Measurements from ENCODE around the gene NPS. TPM values are rescaled to one million over a fixed set of nuclear protein-coding genes. Genes with fewer than 3 reads are reported as not detected.

The NPS gene
- total RNA-seq: not detected

- no peak within 1 kb of the TSS for H3K4me3 ChIP-seq
- 0 to 43% (median 28%) methylated on average over 1 to 4 of the region's 4 CpGs for WGBS, 10 experiments
- in situ Hi-C loops (cut with MboI; ENCODE audit: low pct_unique_long_range_greater_than_20kb in 2 of 9, low sequenced_read_pairs in 9 of 9, unreplicated experiment in 9 of 9): no loop called here
- no peak within 1 kb of the TSS for H3K27ac ChIP-seq
- no peak for ATAC-seq (replicated peaks in 6 of 8)
- peaks cover 13 to 15% of the 10 kb centered on the region in 2 donors for H3K4me1 ChIP-seq (replicated peaks in 1 of 2)
Measured at GRCh38 chr10:127549009-127549408, at the start of gene NPS. TSS of gene NPS (plus strand) at chr10:127549309. CDS start at chr10:127549369, 60 bp downstream.

- H3K4me3 ChIP-seq: no peak overlapping the region
- peaks cover 0 to 4% of the 10 kb centered on the region in 2 donors for H3K4me1 ChIP-seq (replicated peaks in 1 of 2)
- ATAC-seq (replicated peaks in 6 of 8): peak in 3 of 8 experiments; percentile 34 to 61 (median 38)
- H3K27ac ChIP-seq: no peak overlapping the region
- in situ Hi-C loops (cut with MboI; ENCODE audit: low pct_unique_long_range_greater_than_20kb in 2 of 9, low sequenced_read_pairs in 9 of 9, unreplicated experiment in 9 of 9): no loop called here
- 6 to 100% (median 78%) methylated on average over 2 to 8 of the region's 8 CpGs for WGBS, 10 experiments
Measured at GRCh38 chr10:127500127-127500526, 49.0 kb upstream of the NPS start.

GRCh38 chr10:127506094-127506493, 43.0 kb upstream of the NPS start:
- Histone ChIP-seq H3K27ac (no peak overlapping the region), H3K4me3 (no peak overlapping the region), H3K4me1 (replicated peaks in 1 of 2) (peaks cover 0 to 4% of the 10 kb centered on the region in 2 donors)
- 20 to 94% (median 66%) methylated on average over 1 to 9 of the region's 9 CpGs for WGBS, 10 experiments
- in situ Hi-C loops (cut with MboI; ENCODE audit: low pct_unique_long_range_greater_than_20kb in 2 of 9, low sequenced_read_pairs in 9 of 9, unreplicated experiment in 9 of 9): no loop called here
- peak in 1 of 8 experiments; percentile 71 for ATAC-seq (replicated peaks in 6 of 8)

- Histone ChIP-seq H3K4me1 (replicated peaks in 1 of 2) (peaks cover 14 to 21% of the 10 kb centered on the region in 2 donors), H3K4me3 (no peak overlapping the region), H3K27ac (no peak overlapping the region)
- no peak for ATAC-seq (replicated peaks in 6 of 8)
- in situ Hi-C loops (cut with MboI; ENCODE audit: low pct_unique_long_range_greater_than_20kb in 2 of 9, low sequenced_read_pairs in 9 of 9, unreplicated experiment in 9 of 9): no loop called here
- 13 to 25% methylated on average over 1 to 3 of the region's 3 CpGs; no CpG with 5 or more reads in 8 of the 10 experiments for WGBS, 10 experiments
Measured at GRCh38 chr10:127522298-127522697, 26.8 kb upstream of the NPS start.

- no peak for ATAC-seq (replicated peaks in 6 of 8)
- in situ Hi-C loops (cut with MboI; ENCODE audit: low pct_unique_long_range_greater_than_20kb in 2 of 9, low sequenced_read_pairs in 9 of 9, unreplicated experiment in 9 of 9): no loop called here
- peaks cover 14 to 21% of the 10 kb centered on the region in 2 donors for H3K4me1 ChIP-seq (replicated peaks in 1 of 2)
- no peak overlapping the region for H3K27ac ChIP-seq
- no peak overlapping the region for H3K4me3 ChIP-seq
- WGBS, 10 experiments: 0 to 94% (median 86%) methylated on average over 1 to 6 of the region's 6 CpGs
Measured at GRCh38 chr10:127523476-127523875, 25.6 kb upstream of the NPS start.

GRCh38 chr10:127524229-127524628, 24.9 kb upstream of the NPS start:
- peak in 2 of 8 experiments; percentile 27 to 31 for ATAC-seq (replicated peaks in 6 of 8)
- 0 to 57% (median 33%) methylated on average over 1 of the region's 1 CpG; no CpG with 5 or more reads in 5 of the 10 experiments for WGBS, 10 experiments
- peaks cover 14 to 21% of the 10 kb centered on the region in 2 donors for H3K4me1 ChIP-seq (replicated peaks in 1 of 2)
- no peak overlapping the region for H3K27ac ChIP-seq
- in situ Hi-C loops (cut with MboI; ENCODE audit: low pct_unique_long_range_greater_than_20kb in 2 of 9, low sequenced_read_pairs in 9 of 9, unreplicated experiment in 9 of 9): no loop called here
- H3K4me3 ChIP-seq: no peak overlapping the region

GRCh38 chr10:127524908-127525665, 24.0 kb upstream of the NPS start:
- 23 to 80% (median 57%) methylated on average over 1 to 7 of the region's 7 CpGs; no CpG with 5 or more reads in 1 of the 10 experiments for WGBS, 10 experiments
- ATAC-seq (replicated peaks in 6 of 8): peak in 3 of 8 experiments; percentile 11 to 64 (median 60)
- in situ Hi-C loops (cut with MboI; ENCODE audit: low pct_unique_long_range_greater_than_20kb in 2 of 9, low sequenced_read_pairs in 9 of 9, unreplicated experiment in 9 of 9): no loop called here
- peaks cover 14 to 21% of the 10 kb centered on the region in 2 donors for H3K4me1 ChIP-seq (replicated peaks in 1 of 2)
- H3K27ac ChIP-seq: no peak overlapping the region
- no peak overlapping the region for H3K4me3 ChIP-seq

- Histone ChIP-seq H3K27ac (no peak overlapping the region), H3K4me1 (replicated peaks in 1 of 2) (peaks cover 14 to 21% of the 10 kb centered on the region in 2 donors), H3K4me3 (no peak overlapping the region)
- in situ Hi-C loops (cut with MboI; ENCODE audit: low pct_unique_long_range_greater_than_20kb in 2 of 9, low sequenced_read_pairs in 9 of 9, unreplicated experiment in 9 of 9): no loop called here
- 17 to 80% (median 40%) methylated on average over 1 to 3 of the region's 3 CpGs; no CpG with 5 or more reads in 4 of the 10 experiments for WGBS, 10 experiments
- peak in 2 of 8 experiments; percentile 9 to 43 for ATAC-seq (replicated peaks in 6 of 8)
Measured at GRCh38 chr10:127525686-127526085, 23.4 kb upstream of the NPS start.

GRCh38 chr10:127526161-127526560, 22.9 kb upstream of the NPS start:
- WGBS, 10 experiments: 0 to 70% (median 54%) methylated on average over 1 to 4 of the region's 4 CpGs; no CpG with 5 or more reads in 5 of the 10 experiments
- ATAC-seq (replicated peaks in 6 of 8): peak in 2 of 8 experiments; percentile 22 to 38
- Histone ChIP-seq H3K4me1 (replicated peaks in 1 of 2) (peaks cover 14 to 21% of the 10 kb centered on the region in 2 donors), H3K27ac (no peak overlapping the region), H3K4me3 (no peak overlapping the region)
- in situ Hi-C loops (cut with MboI; ENCODE audit: low pct_unique_long_range_greater_than_20kb in 2 of 9, low sequenced_read_pairs in 9 of 9, unreplicated experiment in 9 of 9): no loop called here

- in situ Hi-C loops (cut with MboI; ENCODE audit: low pct_unique_long_range_greater_than_20kb in 2 of 9, low sequenced_read_pairs in 9 of 9, unreplicated experiment in 9 of 9): no loop called here
- no peak overlapping the region for H3K27ac ChIP-seq
- no peak for ATAC-seq (replicated peaks in 6 of 8)
- H3K4me1 ChIP-seq (replicated peaks in 1 of 2): peaks cover 14 to 21% of the 10 kb centered on the region in 2 donors
- no peak overlapping the region for H3K4me3 ChIP-seq
- 0 to 100% (median 90%) methylated on average over 1 to 4 of the region's 4 CpGs; no CpG with 5 or more reads in 1 of the 10 experiments for WGBS, 10 experiments
Measured at GRCh38 chr10:127527320-127527719, 21.8 kb upstream of the NPS start.

- 0 to 92% (median 80%) methylated on average over 2 to 8 of the region's 8 CpGs; no CpG with 5 or more reads in 1 of the 10 experiments for whole genome bisulfite sequencing, 10 experiments
- H3K27ac ChIP-seq: no peak overlapping the region
- H3K4me3 ChIP-seq: no peak overlapping the region
- in situ Hi-C loops (cut with MboI; ENCODE audit: low pct_unique_long_range_greater_than_20kb in 2 of 9, low sequenced_read_pairs in 9 of 9, unreplicated experiment in 9 of 9): no loop called here
- peaks cover 14 to 21% of the 10 kb centered on the region in 2 donors for H3K4me1 ChIP-seq (replicated peaks in 1 of 2)
- ATAC-seq (replicated peaks in 6 of 8): peak in 2 of 8 experiments; percentile 14 to 18
Measured at GRCh38 chr10:127527891-127528290, 21.2 kb upstream of the NPS start.

GRCh38 chr10:127532193-127532592, 16.9 kb upstream of the NPS start:
- 32 to 100% (median 87%) methylated on average over 3 to 5 of the region's 6 CpGs; no CpG with 5 or more reads in 4 of the 10 experiments for WGBS, 10 experiments
- no peak for ATAC-seq (replicated peaks in 6 of 8)
- in situ Hi-C loops (cut with MboI; ENCODE audit: low pct_unique_long_range_greater_than_20kb in 2 of 9, low sequenced_read_pairs in 9 of 9, unreplicated experiment in 9 of 9): no loop called here
- Histone ChIP-seq H3K4me3 (no peak overlapping the region), H3K27ac (no peak overlapping the region), H3K4me1 (replicated peaks in 1 of 2) (no peaks in the 10 kb centered on the region)

GRCh38 chr10:127532659-127533058, 16.4 kb upstream of the NPS start:
- ATAC-seq (replicated peaks in 6 of 8): no peak
- Histone ChIP-seq H3K27ac (no peak overlapping the region), H3K4me1 (replicated peaks in 1 of 2) (no peaks in the 10 kb centered on the region), H3K4me3 (no peak overlapping the region)
- in situ Hi-C loops (cut with MboI; ENCODE audit: low pct_unique_long_range_greater_than_20kb in 2 of 9, low sequenced_read_pairs in 9 of 9, unreplicated experiment in 9 of 9): no loop called here
- 60 to 100% (median 93%) methylated on average over 1 to 5 of the region's 5 CpGs; no CpG with 5 or more reads in 2 of the 10 experiments for WGBS, 10 experiments
